NCI-H1417 (cell line): ENCODE measurements around the gene XRCC5.
"Not testable (repeated sequence)": the region's sequence is repeated elsewhere in the genome, so short reads cannot be mapped to it uniquely, and the experiment has no call there.

Experiments used
- DNase-seq, 3 experiments: peaks; one replicate each; lab custom pipeline; 2025; lab: John Stamatoyannopoulos, UW

Gene XRCC5

GRCh38 chr2:216195565-216196029, 86.4 kb downstream of the XRCC5 start:
- no peak for DNase-seq

GRCh38 chr2:216201692-216202306, 92.7 kb downstream of the XRCC5 start:
- peak in 1 of 3 experiments; percentile 28 for DNase-seq

- peak in 1 of 3 experiments; percentile 28 for DNase-seq
Observed at GRCh38 chr2:216202626-216203250, 93.6 kb downstream of the XRCC5 start.

GRCh38 chr2:216205486-216205885, 96.3 kb downstream of the XRCC5 start:
- no peak for DNase-seq

- no peak for DNase-seq
Observed at GRCh38 chr2:216206041-216206703, 97.0 kb downstream of the XRCC5 start.

- no peak for DNase-seq
Observed at GRCh38 chr2:216206821-216207220, 97.7 kb downstream of the XRCC5 start.

GRCh38 chr2:216208661-216209060, 99.5 kb downstream of the XRCC5 start:
- not testable (repeated sequence) for DNase-seq

- no peak for DNase-seq
Observed at GRCh38 chr2:216210701-216211540, 101.8 kb downstream of the XRCC5 start.

GRCh38 chr2:216211614-216212145, 102.5 kb downstream of the XRCC5 start:
- no peak for DNase-seq

GRCh38 chr2:216214768-216215167, 105.6 kb downstream of the XRCC5 start:
- DNase-seq, result no peak

GRCh38 chr2:216215658-216216390, 106.7 kb downstream of the XRCC5 start:
- peak in 1 of 3 experiments; percentile 45 for DNase-seq

GRCh38 chr2:216216951-216217903, 108.1 kb downstream of the XRCC5 start:
- DNase-seq, result no peak

GRCh38 chr2:216217904-216218260, 108.7 kb downstream of the XRCC5 start:
- no peak for DNase-seq

- no peak for DNase-seq
Observed at GRCh38 chr2:216219861-216220260, 110.7 kb downstream of the XRCC5 start.

- no peak for DNase-seq
Observed at GRCh38 chr2:216220976-216221375, 111.8 kb downstream of the XRCC5 start.

GRCh38 chr2:216221811-216222210, 112.7 kb downstream of the XRCC5 start:
- DNase-seq, result no peak

GRCh38 chr2:216222650-216223352, 113.7 kb downstream of the XRCC5 start:
- DNase-seq, result peak in 2 of 3 experiments; percentile 20 to 51

- no peak for DNase-seq
Observed at GRCh38 chr2:216224388-216224787, 115.2 kb downstream of the XRCC5 start.

GRCh38 chr2:216229277-216229914, 120.2 kb downstream of the XRCC5 start:
- no peak for DNase-seq
